Dendritic cell treated with granulocyte-macrophage colony-stimulating factor and Interleukin-4, amounts not matched to agents 40 ng/mL and 50 ng/mL, for 4 days (primary cell): ENCODE results near the gene AZU1.
"Not testable (repeated sequence)": the region's sequence is repeated elsewhere in the genome, so short reads cannot be mapped to it uniquely, and the experiment has no call there.

Experiments used
- H3K27ac Mint-ChIP-seq: one replicate; pipeline ENCODE4 v1.8.0; 2022; ENCODE audit warnings: mild to moderate bottlenecking, mixed read lengths
- H3K27me3 Mint-ChIP-seq: one replicate; pipeline ENCODE4 v1.8.0; 2022; ENCODE audit warnings: mild to moderate bottlenecking, mixed read lengths
- H3K36me3 Mint-ChIP-seq: one replicate; pipeline ENCODE4 v1.8.0; 2022; ENCODE audit warnings: low read depth, mixed read lengths
- H3K4me1 Mint-ChIP-seq: one replicate; pipeline ENCODE4 v1.8.0; 2022; ENCODE audit warnings: low read depth, mixed read lengths
- H3K4me3 Mint-ChIP-seq: one replicate; pipeline ENCODE4 v1.8.0; 2022; ENCODE audit warnings: mild to moderate bottlenecking, moderate library complexity, mixed read lengths
- H3K9me3 Mint-ChIP-seq: one replicate; pipeline ENCODE4 v1.8.0; 2022; ENCODE audit warnings: mixed read lengths
- intact Hi-C: fragments of 100-400 bp; cut with micrococcal nuclease; formaldehyde crosslinking; loops from one replicate; pipeline ENCODE4 v1.15.0; 2022

The AZU1 gene

GRCh38 chr19:821231-821824 is 6.3 kb upstream of the AZU1 start:
- Mint-ChIP-seq H3K27me3 (peaks cover 11% of the 10 kb centered on the region), H3K27ac (peak overlapping the region; percentile 32), H3K9me3 (peaks cover 6% of the 10 kb centered on the region), H3K4me1 (peaks cover 32% of the 10 kb centered on the region), H3K36me3 (no peaks in the 10 kb centered on the region), H3K4me3 (peak overlapping the region; percentile 73)
- intact Hi-C loops = no loop called here

DNA sequence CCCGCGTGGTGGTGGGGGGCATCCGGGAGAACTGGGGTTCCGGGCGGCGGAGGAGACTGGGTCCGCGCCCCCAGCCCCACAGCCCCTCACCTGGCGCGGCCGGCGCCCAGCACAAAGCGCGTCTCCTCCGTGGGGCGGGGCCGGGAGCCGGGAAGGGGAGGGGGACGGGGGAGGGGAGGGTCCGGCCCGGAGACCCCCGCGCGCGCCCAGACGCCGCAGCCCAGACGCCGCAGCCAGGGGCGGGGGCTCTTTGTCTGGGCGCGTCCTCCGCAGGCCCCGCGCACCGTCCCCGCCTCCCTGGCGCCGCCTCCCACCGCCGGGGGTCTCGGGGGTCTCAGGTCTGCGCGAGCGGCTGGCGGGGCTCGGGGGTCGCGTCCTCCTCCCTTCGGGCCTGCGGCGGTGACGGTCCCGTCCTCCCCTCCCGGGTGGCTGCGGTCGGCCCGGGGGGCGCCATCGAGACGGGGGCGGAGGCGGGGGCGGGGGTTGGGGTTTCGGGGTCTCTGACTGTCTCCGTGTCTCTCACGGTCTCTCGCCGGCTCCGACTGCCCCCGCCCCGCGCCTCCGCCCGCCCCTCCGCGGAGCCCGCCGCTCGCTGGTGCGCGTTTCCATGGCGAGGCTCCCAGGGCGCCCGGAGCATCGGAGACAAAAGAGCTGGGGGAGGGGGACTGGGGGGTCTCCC is 5.7 kb upstream of the AZU1 start, which contains the start of gene PLPPR3:
TSS of gene PLPPR3 (minus strand) at position 131 of the 679 bp plus-strand sequence. CDS start 396 bp downstream, outside the sequence.
- H3K36me3 Mint-ChIP-seq = no peaks in the 10 kb centered on the region
- peak within 1 kb of the TSS; percentile 32 for H3K27ac Mint-ChIP-seq
- peak within 1 kb of the TSS; percentile 73 for H3K4me3 Mint-ChIP-seq
- intact Hi-C loops = no loop called here
- H3K4me1 Mint-ChIP-seq = peaks cover 25% of the 10 kb centered on the region
- H3K27me3 Mint-ChIP-seq = peaks cover 11% of the 10 kb centered on the region
- H3K9me3 Mint-ChIP-seq = no peaks in the 10 kb centered on the region

DNA sequence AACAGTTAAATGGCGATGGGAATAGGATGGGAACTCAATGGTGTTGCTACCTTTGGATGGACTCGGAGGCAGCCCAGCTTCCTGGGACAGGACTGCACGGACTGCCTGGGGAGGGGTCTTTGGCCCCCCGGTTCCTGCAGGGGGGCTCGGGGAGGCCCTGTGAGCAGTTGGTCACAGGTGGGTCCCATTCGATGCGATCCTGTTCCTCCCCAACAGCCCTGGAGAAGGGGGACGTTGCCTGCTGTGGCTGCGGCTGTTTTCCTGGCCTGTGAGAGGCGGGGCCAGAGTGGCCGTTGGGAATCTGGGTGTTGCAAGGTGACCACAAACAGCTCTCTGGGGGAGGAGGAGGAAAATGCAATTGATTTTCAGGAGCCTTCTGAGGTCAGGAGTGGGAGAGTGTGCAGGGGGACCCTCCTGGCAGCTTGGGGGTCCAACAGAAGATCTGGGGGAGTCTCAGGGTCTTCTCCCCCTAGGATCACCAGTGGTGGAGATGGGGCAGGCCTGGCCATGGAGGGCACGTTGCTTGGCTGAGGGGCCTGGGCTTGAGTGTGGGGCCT is 4.0 kb upstream of the AZU1 start:
- Mint-ChIP-seq H3K9me3 (no peaks in the 10 kb centered on the region), H3K4me3 (peak overlapping the region; percentile 21)
- intact Hi-C loops = no loop called here

GRCh38 chr19:824885-825284 is 2.8 kb upstream of the AZU1 start:
- intact Hi-C loops = no loop called here
- Mint-ChIP-seq H3K4me3 (peak overlapping the region; percentile 67), H3K4me1 (peaks cover 49% of the 10 kb centered on the region), H3K9me3 (no peaks in the 10 kb centered on the region), H3K27ac (peak overlapping the region; percentile 84), H3K27me3 (peaks cover 22% of the 10 kb centered on the region), H3K36me3 (no peaks in the 10 kb centered on the region)

More for the DNA sequence above, 4.0 kb upstream of the AZU1 start:
- Mint-ChIP-seq H3K27me3 (peaks cover 12% of the 10 kb centered on the region), H3K27ac (peak overlapping the region; percentile 84), H3K4me1 (peaks cover 39% of the 10 kb centered on the region), H3K36me3 (no peaks in the 10 kb centered on the region)

DNA sequence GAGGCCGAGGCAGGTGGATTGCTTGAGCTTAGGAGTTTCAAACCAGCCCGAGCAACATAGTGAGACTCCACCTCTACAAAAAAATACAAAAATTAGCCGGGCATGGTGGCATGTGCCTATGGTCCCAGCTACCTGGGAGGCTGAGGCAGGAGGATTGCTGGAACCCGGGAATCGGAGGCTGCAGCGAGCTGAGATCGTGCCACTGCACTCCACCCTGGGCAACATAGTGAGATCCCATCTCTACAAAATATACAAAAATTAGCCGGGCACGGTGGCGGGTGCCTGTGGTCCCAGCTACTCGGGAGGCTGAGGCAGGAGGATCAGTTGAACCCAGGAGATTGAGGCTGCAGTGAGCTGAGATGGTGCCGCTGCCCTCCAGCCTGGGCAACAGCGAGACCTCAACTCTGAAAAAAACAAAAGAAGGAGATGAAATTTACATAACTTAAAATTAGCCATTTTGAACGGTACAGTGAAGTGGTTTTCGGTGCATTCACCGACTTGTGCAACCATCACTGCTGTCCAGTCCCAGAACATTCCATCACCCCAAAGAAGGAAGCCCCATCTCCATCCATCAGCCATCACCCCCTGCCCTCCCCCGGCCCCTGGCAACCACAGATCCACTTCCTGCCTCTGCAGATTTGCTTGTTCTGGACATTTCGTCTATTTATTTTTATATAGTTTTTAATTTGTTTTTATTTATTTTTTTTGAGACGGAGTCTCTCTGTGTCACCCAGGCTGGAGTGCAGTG is 1.6 kb upstream of the AZU1 start:
- intact Hi-C loops = no loop called here
- Mint-ChIP-seq H3K27me3 (peaks cover 29% of the 10 kb centered on the region), H3K36me3 (no peaks in the 10 kb centered on the region), H3K4me1 (peaks cover 49% of the 10 kb centered on the region), H3K4me3 (no peak overlapping the region), H3K27ac (peak overlapping the region; percentile 34), H3K9me3 (no peaks in the 10 kb centered on the region)

GRCh38 chr19:827314-827709 is 325 bp upstream of the AZU1 start:
- no peaks in the 10 kb centered on the region for H3K9me3 Mint-ChIP-seq
- H3K27me3 Mint-ChIP-seq = peaks cover 36% of the 10 kb centered on the region
- intact Hi-C loops = no loop called here
- H3K27ac Mint-ChIP-seq = peak overlapping the region; percentile 74
- H3K36me3 Mint-ChIP-seq = no peaks in the 10 kb centered on the region
- H3K4me3 Mint-ChIP-seq = no peak overlapping the region
- H3K4me1 Mint-ChIP-seq = peaks cover 49% of the 10 kb centered on the region

- H3K4me3 Mint-ChIP-seq = no peak overlapping the region
- intact Hi-C loops = no loop called here
- H3K9me3 Mint-ChIP-seq = no peaks in the 10 kb centered on the region
- peaks cover 36% of the 10 kb centered on the region for H3K4me1 Mint-ChIP-seq
- H3K27me3 Mint-ChIP-seq = peaks cover 29% of the 10 kb centered on the region
- no peaks in the 10 kb centered on the region for H3K36me3 Mint-ChIP-seq
- H3K27ac Mint-ChIP-seq = peak overlapping the region; percentile 60
Measured at GRCh38 chr19:829129-829758, 1.6 kb downstream of the AZU1 start.

DNA sequence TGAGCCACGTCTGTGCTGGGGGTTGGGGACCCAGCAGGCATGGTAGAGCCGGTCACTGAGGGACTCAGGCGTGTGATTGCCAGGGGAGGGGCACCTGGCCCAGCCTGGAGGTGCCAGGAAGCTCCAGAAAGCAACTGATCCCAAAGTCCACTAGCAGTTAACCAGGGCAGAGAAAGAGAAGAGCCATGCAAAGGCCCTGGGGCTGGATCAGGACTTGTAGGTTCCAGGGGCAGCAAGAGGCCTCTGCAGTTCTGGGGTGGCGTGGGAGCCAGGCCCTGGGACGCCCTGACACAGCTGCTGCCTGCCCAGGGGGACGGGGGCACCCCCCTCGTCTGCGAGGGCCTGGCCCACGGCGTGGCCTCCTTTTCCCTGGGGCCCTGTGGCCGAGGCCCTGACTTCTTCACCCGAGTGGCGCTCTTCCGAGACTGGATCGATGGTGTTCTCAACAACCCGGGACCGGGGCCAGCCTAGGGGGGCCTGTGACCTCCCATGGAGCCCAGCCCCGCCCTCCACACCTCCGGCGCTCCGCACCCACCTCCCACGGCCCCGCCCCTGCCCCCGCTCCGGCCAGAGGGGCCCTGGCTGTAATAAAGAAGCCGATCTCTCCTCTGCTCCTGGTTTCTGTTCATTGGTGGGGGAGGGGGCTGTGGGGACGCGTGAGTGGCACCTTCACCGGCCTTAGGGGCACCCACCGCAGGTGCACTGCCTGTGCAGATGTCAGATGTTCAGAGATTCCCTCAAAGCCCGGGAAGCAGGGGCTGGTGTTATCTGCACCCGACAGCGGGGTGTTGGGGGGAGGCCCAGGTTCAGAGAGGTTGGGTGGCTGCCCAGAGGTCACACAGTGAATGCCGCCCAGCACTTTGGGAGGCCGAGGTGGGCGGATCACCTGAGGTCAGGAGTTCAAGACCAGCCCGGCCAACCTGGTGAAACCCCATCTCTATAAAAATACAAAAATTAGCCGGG is 4.1 kb downstream of the AZU1 start:
- Mint-ChIP-seq H3K27ac (no peak overlapping the region), H3K4me1 (peaks cover 49% of the 10 kb centered on the region), H3K27me3 (peaks cover 50% of the 10 kb centered on the region), H3K9me3 (no peaks in the 10 kb centered on the region), H3K36me3 (no peaks in the 10 kb centered on the region), H3K4me3 (no peak overlapping the region)
- intact Hi-C loops = no loop called here

- Mint-ChIP-seq H3K4me3 (no peak overlapping the region), H3K9me3 (no peaks in the 10 kb centered on the region), H3K27me3 (peaks cover 57% of the 10 kb centered on the region), H3K27ac (no peak overlapping the region), H3K4me1 (peaks cover 40% of the 10 kb centered on the region), H3K36me3 (no peaks in the 10 kb centered on the region)
- intact Hi-C loops = no loop called here
Measured at GRCh38 chr19:834216-834615, 6.6 kb downstream of the AZU1 start.

- no peak overlapping the region for H3K27ac Mint-ChIP-seq
- no peak overlapping the region for H3K4me3 Mint-ChIP-seq
- intact Hi-C loops = no loop called here
- H3K9me3 Mint-ChIP-seq = no peaks in the 10 kb centered on the region
- peaks cover 40% of the 10 kb centered on the region for H3K4me1 Mint-ChIP-seq
- H3K27me3 Mint-ChIP-seq = peaks cover 54% of the 10 kb centered on the region
- no peaks in the 10 kb centered on the region for H3K36me3 Mint-ChIP-seq
Measured at GRCh38 chr19:835210-835810, 7.7 kb downstream of the AZU1 start.

DNA sequence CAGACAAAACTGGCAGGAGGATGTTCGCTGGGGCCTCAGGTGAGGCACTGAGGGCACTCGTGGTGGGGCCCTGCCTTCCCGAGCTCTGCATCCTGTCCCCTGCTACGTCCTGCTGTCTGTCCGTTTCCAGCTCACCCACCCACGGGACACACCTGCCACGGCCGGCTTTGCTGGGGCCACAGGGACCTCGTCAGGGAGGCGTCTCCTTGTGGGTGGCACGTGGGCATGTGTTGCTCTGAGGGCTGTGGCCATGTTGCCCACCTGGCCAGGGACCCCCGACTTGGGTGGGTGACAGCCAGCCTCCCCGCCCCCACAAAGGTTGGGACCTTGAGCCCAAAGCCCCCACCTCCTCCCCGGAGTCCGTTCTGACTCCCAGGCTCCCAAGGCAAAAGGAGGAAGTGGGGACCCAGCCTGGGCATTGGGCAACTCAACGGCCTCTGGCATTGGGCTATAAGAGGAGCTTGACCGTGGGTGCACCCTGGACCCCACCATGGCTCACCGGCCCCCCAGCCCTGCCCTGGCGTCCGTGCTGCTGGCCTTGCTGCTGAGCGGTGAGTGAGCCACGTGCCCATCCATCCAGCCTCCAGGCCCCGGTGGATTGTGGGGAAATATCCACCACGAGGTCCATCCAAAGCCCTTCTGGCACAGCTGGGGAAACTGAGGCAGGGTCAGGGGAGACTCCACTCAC is 13.0 kb downstream of the AZU1 start, which contains the start of gene PRTN3:
TSS of gene PRTN3 (plus strand) at position 481 of the 688 bp plus-strand sequence. CDS start at position 491, 10 bp downstream.
- H3K27ac Mint-ChIP-seq = no peak within 1 kb of the TSS
- no peak within 1 kb of the TSS for H3K4me3 Mint-ChIP-seq
- H3K9me3 Mint-ChIP-seq = no peaks in the 10 kb centered on the region
- intact Hi-C loops = no loop called here
- peaks cover 67% of the 10 kb centered on the region for H3K4me1 Mint-ChIP-seq
- no peaks in the 10 kb centered on the region for H3K36me3 Mint-ChIP-seq
- peaks cover 71% of the 10 kb centered on the region for H3K27me3 Mint-ChIP-seq

DNA sequence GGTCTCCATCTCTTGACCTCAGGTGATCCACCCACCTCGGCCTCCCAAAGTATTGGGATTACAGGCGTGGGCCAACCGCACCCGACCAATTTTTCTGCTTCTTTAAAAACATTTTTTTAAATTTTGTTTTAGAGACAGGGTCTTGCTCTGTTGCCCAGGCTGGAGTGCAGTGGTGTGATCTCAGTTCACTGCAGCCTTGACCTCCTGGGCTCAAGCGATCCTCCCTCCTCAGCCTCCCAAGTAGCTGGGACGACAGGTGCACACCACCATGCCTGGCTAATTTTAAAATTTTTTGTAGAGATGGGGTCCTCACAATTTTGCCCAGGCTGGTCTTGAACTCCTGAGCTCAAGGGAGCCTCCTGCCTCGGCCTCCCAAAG is 15.2 kb downstream of the AZU1 start:
- H3K9me3 Mint-ChIP-seq, intact Hi-C loops, H3K36me3 Mint-ChIP-seq, H3K27ac Mint-ChIP-seq: not testable (repeated sequence)
- peak overlapping the region; percentile 57 for H3K4me3 Mint-ChIP-seq
- peaks cover 70% of the 10 kb centered on the region for H3K4me1 Mint-ChIP-seq
- peaks cover 72% of the 10 kb centered on the region for H3K27me3 Mint-ChIP-seq
